ENCODE measurements around the gene APBA2. TPM values are rescaled to one million over a fixed set of nuclear protein-coding genes. Genes with fewer than 3 reads are reported as not detected.

Gene APBA2
- total RNA-seq, 2 experiments from 2014 or later: not detected

DNA sequence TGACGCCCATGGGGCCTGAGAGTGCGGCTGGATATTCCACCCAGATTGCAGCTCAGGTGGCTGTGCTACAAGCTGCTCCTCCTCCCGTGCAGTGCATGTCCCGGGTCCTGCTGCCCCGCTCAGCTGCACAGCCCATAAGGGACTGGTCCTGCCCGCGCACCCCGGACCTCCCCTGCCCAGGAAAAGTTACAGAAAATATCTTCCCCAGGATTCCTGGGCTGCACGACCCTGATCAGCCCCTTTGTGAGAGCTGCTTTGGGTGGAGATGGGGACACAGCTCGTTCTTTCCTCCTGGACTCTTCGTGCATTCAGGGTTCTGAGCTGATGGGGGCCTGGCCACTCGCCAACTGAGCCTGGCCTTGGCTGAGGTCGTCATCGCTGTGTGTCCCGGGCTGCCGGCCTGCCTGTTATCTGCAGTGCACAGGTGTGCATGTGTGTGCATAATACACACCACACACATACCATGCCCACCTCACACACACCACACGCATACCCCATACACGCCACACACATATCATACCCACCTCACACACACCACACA, 28.8 kb downstream of the APBA2 start:
- Histone ChIP-seq H3K9me3 (ENCODE audit: low read length) (no peaks in the 10 kb centered on the region), H3K4me1 (ENCODE audit: insufficient read depth, low read length, poor library complexity, severe bottlenecking) (no peaks in the 10 kb centered on the region), H3K79me2 (ENCODE audit: insufficient read depth, low read depth, low read length) (no peaks in the 10 kb centered on the region), H4K20me1 (ENCODE audit: insufficient read depth, low read length) (no peaks in the 10 kb centered on the region), H3K27ac (ENCODE audit: low read depth, low read length, poor library complexity, severe bottlenecking) (no peak overlapping the region), H3K4me3 (ENCODE audit: low read depth, low read length, poor library complexity, severe bottlenecking) (no peak overlapping the region), H3K36me3 (ENCODE audit: insufficient read depth, low read length) (no peaks in the 10 kb centered on the region), H3K9me2 (ENCODE audit: insufficient read depth, low read length) (no peaks in the 10 kb centered on the region), H2AFZ (ENCODE audit: low read length) (no peak overlapping the region), H3K4me2 (ENCODE audit: low read length) (no peak overlapping the region)
- ChIA-PET POLR2A (interaction anchor here (0.6 kb wide), 1 partner anchor 699 kb away, joined by 4 read pairs; no protein-coding TSS in a partner anchor), CTCF (ENCODE audit: unreplicated experiment) (no interaction called here)
- DNase-seq (ENCODE audit: low spot score): no peak
- intact Hi-C loops (cut with micrococcal nuclease; ENCODE audit: unreplicated experiment): no loop called here
- no peak for TF ChIP-seq EZH2phosphoT487 (IDR thresholded peaks at IDR 0.05; ENCODE audit: borderline replicate concordance, low read depth, low read length)
- TF ChIP-seq CTCF (conservative IDR thresholded peaks at IDR 0.05; ENCODE audit: low read length): no peak
- BruUV-seq (replicated peaks): no TSS peak

GRCh38 chr15:28915041-28915810, 29.5 kb downstream of the APBA2 start:
- no peak overlapping the region for H2AFZ ChIP-seq (ENCODE audit: low read length)

More at GRCh38 chr15:28915041-28915810, 29.5 kb downstream of the APBA2 start:
- Histone ChIP-seq H3K36me3 (ENCODE audit: insufficient read depth, low read length) (no peaks in the 10 kb centered on the region), H3K79me2 (ENCODE audit: insufficient read depth, low read depth, low read length) (no peaks in the 10 kb centered on the region), H3K9me3 (ENCODE audit: low read length) (no peaks in the 10 kb centered on the region), H3K4me2 (ENCODE audit: low read length) (no peak overlapping the region), H3K9me2 (ENCODE audit: insufficient read depth, low read length) (no peaks in the 10 kb centered on the region), H4K20me1 (ENCODE audit: insufficient read depth, low read length) (no peaks in the 10 kb centered on the region), H3K4me3 (ENCODE audit: low read depth, low read length, poor library complexity, severe bottlenecking) (no peak overlapping the region), H3K27ac (ENCODE audit: low read depth, low read length, poor library complexity, severe bottlenecking) (no peak overlapping the region), H3K4me1 (ENCODE audit: insufficient read depth, low read length, poor library complexity, severe bottlenecking) (no peaks in the 10 kb centered on the region)
- POLR2A ChIA-PET: interaction anchor here (0.6 kb wide), 1 partner anchor 700 kb away, joined by 4 read pairs; no protein-coding TSS in a partner anchor
- DNase-seq (ENCODE audit: low spot score): no peak
- CTCF ChIA-PET (ENCODE audit: unreplicated experiment): no interaction called here
- TF ChIP-seq CTCF (conservative IDR thresholded peaks at IDR 0.05; ENCODE audit: low read length) (no peak), EZH2phosphoT487 (IDR thresholded peaks at IDR 0.05; ENCODE audit: borderline replicate concordance, low read depth, low read length) (no peak)
- BruUV-seq (replicated peaks): no TSS peak
- intact Hi-C loops (cut with micrococcal nuclease; ENCODE audit: unreplicated experiment): no loop called here

All from OCI-LY7 (cell line).